ENCODE results near the gene ZFYVE1.
"Not testable (repeated sequence)": the region's sequence is repeated elsewhere in the genome, so short reads cannot be mapped to it uniquely, and the experiment has no call there.

The ZFYVE1 gene, protein sequence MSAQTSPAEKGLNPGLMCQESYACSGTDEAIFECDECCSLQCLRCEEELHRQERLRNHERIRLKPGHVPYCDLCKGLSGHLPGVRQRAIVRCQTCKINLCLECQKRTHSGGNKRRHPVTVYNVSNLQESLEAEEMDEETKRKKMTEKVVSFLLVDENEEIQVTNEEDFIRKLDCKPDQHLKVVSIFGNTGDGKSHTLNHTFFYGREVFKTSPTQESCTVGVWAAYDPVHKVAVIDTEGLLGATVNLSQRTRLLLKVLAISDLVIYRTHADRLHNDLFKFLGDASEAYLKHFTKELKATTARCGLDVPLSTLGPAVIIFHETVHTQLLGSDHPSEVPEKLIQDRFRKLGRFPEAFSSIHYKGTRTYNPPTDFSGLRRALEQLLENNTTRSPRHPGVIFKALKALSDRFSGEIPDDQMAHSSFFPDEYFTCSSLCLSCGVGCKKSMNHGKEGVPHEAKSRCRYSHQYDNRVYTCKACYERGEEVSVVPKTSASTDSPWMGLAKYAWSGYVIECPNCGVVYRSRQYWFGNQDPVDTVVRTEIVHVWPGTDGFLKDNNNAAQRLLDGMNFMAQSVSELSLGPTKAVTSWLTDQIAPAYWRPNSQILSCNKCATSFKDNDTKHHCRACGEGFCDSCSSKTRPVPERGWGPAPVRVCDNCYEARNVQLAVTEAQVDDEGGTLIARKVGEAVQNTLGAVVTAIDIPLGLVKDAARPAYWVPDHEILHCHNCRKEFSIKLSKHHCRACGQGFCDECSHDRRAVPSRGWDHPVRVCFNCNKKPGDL

DNA sequence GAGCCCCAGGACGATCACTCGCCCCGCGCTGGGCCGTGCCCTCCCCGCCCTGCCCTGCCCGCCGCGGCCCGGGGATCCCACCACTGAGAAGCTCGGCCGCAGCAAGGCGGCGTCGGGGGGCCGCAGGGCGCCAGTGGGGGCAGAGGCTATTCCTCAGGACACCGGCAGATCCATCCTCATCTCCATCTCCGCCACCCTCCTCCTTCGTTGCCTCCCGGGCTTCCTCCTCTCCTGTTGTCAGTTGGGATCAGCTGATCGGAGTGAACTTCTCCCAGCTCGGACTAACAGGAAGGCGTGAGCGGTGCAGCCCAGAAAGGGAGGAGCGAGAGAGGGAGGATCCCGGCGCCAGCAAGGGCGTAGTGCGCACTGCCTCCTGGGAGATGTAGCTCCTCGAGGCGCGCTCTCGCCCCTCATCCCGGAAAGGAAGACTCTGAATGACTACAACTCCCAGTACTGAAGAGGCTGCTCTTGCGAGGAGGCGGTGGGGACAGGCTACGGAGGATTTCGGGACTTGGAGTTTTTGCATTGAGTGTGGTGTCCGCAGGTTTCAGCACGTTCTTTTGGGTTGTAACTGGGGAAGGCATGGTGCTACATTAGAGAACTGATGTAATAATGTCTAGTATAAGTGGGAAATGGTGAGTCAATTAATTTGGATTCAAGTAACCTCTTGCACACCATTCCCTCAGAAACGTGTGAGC is at the start of gene ZFYVE1:
Gene ZFYVE1 (minus strand): TSS at position 262 of the 698 bp plus-strand sequence. CDS start 2,598 bp downstream, outside the sequence.
- peak; percentile 93 to 95 for DNase-seq (ENCODE audit: low read depth in 2 of 2)

DNA sequence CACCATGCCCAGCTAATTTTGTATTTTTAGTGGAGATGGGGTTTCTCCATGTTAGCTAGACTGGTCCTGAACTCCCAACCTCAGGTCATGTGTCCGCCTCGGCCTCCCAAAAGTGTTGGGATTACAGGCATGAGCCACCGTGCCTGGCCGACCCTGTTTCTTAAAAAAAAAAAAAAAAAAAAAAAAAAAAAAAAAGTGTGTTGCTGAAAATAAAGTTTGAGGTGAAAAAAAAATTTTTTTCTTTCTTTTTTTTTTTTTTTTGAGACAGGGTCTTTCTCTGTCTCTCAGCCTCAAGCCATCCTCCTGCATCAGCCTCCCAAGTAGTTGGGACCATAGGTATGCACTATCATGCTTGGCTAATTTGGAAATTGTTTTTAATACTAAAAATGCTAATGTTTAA is 42.7 kb upstream of the ZFYVE1 start:
- no peak for DNase-seq (ENCODE audit: low read depth in 2 of 2)

DNA sequence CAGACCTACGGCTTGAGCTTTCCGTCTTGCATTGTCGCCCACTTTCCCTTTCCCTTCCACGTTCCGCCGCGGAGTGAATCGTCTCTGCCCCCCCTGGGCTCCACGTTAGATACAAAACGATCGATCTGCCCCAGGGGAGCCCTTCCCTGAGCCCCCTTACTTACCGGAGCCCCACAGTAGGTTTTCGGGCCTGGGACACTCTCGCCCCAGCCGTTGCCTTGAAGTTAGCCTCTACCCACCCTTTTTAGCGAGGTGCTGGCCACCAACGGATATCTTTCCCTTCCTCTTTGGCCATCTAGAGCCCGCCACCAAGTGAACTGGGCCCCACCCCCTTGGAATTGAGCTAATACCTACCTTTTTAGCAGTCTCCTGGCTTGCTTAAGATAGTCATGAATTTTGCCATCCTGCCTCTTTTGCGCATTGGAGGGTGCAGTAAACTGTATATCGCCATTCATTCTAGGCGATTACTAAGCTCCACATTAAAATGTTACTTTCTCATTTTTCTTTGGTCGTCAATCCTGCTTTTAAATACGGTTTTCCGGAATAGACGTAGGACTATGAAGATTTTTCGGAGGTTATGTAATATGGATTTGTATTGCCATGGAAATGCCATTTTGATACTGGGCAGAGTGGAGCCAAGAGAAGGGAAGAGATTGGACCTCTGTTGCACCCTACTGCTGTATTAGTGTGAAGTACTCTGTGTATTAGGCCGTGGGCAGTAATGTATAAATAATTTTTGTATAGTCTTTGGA is 32.2 kb upstream of the ZFYVE1 start:
- DNase-seq (ENCODE audit: low read depth in 2 of 2): no peak

DNA sequence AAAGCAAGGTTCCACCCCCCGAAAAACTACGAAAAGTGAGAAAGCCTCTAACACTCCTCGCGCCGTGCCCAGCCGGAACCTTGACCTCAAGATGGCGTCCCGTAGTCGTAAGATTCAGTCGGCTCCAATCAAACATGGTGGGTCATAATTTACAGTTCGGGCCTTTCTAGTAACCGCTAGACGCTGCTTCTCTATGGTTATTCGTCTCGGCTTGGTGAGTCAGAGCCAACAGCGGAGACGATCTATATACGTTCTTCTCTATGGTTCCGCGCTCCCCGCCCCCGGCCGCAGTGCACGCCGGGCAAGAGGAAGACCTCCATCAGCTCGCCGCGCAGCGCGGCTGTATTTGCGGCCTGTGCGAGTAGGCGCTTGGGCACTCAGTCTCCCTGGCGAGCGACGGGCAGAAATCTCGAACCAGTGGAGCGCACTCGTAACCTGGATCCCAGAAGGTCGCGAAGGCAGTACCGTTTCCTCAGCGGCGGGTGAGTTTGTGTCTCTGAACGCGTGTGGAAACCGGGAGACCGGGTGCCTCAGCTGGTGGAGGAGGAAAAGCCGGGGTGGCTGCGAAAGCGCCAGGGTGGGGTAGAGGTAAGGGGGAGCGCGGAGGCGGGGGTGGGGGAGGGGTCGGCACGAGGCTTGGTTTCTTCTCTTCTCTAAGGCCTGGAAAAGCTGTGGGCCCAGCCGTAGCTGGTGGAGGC is 31.5 kb upstream of the ZFYVE1 start, which contains the start of gene RBM25:
Gene RBM25 (plus strand): TSS at position 311 of the 698 bp plus-strand sequence. CDS start 13,108 bp downstream, outside the sequence.
- peak; percentile 99 for DNase-seq (ENCODE audit: low read depth in 2 of 2)

DNA sequence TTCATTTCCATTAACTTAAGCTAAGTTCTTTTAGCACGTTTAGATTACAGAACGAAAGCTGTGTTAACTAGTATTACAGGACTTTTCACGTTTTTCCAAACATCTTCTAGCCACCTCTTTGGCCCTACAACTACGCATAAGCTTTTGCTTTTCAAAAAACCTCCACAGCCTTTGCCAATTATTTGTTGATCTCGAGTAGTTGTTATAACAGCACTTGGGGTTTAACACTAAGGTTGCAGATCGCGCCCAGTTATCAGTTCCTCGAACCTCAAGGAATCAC is 31.0 kb upstream of the ZFYVE1 start:
- no peak for DNase-seq (ENCODE audit: low read depth in 2 of 2)

DNA sequence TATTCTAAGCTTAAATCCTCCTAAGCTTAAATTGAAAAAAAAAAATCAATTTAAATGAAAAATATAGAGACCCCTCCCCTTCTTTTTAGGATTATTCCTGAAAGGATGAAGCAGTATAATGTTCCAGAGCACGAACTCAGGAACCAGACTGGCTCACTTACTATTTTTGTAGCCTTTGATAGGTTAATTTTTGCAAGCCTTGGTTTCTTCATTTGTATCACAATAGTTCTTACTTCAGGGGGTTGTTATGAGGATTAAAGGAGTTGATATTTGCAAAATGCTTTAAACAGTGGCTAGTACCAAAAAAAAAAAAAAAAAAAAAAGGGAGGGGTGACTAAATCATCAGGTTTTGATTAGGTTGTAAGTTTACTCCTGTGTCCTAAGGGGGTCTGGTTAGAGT is 28.3 kb upstream of the ZFYVE1 start:
- no peak for DNase-seq (ENCODE audit: low read depth in 2 of 2)

DNA sequence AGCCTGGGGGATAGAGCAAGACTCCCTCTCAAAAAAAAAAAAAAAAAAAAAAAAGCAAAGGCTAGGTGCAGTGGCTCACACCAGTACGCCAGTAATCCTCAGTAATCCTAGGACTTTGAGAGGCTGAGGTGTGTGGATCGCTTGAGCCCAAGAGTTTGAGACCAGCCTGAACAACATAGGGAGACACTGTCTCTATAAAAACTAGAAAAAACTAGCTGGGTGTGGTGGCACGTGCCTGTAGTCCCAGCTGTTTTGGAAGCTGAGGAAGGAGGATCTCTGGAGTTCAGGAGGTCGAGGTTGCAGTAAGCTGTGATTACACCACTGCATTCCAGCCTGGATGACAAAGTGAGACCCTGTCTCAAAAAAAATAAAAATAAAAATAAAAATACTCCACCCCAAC is 22.5 kb upstream of the ZFYVE1 start:
- no peak for DNase-seq (ENCODE audit: low read depth in 2 of 2)

DNA sequence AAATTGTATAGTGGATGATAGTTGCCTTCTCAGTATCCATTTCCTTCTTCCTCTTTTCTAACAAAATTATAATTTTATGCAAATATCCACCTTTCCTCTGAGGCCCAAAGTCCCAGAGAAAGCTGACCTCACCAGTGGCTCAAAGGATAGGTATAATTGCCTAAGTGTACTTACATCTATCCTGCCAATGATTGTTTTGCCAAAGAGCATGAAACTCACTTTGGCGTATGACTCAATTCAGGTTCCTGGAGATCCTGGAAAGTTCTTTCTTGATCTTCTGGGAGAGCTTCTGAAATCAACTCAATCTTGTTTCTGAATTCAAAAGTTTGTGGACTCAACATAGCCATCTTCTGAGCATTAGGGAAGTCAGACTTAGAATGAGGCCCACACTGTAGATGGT is 20.9 kb upstream of the ZFYVE1 start:
- DNase-seq (ENCODE audit: low read depth in 2 of 2): no peak

DNA sequence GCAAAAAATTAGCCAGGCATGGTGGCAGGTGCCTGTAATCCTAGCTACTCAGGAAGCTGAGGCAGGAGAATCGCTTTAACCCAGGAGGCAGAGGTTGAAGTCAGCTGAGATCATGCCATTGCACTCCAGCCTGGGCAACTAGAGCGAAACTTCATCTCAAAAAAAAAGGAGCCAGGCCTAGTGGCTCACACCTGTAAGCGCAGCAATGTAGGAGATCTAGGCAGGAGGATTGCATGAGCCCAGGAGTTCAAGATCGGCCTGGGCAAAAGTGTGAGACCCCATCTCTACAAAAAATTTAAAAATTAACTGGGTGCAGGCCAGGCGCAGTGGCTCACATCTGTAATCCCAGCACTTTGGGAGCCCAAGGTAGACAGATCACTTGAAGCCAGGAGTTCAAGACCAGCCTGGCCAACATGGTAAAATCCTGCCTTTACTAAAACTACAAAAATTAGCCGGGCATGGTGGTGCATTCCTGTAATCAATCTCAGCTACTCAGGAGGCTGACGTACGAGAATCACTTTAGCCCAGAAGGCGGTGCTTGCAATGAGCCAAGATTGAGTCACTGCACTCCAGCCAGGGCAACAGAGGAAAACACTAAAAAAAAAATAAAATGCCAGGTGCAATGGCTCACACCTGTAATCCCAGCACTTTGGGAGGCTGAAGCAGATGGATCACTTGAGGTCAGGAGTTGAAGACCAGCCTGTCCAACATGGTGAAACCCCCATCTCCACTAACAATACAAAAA is 10.0 kb upstream of the ZFYVE1 start:
- not testable (repeated sequence) for DNase-seq (ENCODE audit: low read depth in 2 of 2)

DNA sequence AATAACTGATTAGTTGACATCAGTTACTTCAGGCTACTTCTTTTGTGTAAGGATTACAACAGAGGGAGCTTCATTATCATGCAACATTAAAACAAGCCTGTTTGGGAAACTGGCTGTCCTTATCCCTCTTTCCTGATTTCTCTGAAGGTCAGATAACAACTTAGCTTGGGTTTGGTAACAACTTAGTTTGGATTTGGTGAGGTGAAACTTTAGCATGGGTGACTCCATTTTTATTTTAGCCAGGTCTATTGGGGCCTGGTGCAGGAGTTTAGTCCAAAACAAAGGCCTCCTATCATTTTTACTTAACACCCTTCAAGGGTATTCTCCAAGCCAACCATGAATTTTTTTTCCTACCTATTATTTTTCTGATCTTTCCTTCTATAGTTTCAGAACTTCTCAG is 1.1 kb upstream of the ZFYVE1 start:
- no peak for DNase-seq (ENCODE audit: low read depth in 2 of 2)

DNA sequence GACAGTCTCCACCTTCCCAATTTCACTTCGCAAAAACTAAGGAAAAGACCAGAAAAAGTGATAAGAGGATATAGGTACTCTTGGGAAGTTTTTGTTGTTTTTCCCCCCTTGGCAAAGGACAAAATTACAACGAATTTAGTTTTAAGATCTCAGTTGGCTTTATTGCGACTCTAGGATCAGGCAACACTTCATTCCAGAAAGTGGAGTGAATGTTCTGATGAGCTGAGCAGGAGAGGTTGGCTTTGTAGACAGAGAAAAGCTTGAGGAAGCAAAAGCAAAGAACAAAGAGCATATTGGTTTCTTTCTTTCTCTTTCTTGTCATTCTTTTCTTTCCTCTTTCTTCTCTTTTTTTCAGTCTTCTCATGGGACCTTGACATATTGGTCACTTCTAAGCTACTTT is 640 bp upstream of the ZFYVE1 start:
- no peak for DNase-seq (ENCODE audit: low read depth in 2 of 2)

DNA sequence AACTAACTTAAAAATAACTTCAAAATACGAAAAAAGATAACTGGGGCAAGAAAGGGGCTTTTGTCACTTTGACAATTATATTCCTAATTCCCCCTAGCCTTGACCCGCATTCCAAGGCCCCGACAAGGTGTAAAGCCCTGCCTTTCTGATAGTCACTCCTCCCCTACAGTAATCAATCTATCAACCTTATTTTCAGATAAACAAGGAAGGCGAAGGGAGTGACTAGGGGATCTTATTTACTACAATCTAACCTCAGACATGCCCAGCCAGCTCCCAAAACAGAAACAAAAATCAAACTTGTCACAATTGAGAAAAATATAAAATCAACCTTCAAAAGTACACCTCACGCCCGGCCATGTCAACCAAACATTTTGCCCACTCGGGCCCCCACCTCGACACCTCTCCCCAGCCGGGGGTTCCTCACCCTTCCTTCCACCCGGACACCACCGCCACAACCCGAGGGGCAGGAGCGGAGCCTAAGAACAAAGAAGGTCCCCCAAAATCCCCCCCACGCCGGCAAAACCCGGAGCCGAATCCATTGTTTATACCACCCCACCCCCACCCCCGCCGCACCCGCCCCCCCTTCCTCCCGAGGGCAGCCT is 562 bp downstream of the ZFYVE1 start:
- no peak for DNase-seq (ENCODE audit: low read depth in 2 of 2)

DNA sequence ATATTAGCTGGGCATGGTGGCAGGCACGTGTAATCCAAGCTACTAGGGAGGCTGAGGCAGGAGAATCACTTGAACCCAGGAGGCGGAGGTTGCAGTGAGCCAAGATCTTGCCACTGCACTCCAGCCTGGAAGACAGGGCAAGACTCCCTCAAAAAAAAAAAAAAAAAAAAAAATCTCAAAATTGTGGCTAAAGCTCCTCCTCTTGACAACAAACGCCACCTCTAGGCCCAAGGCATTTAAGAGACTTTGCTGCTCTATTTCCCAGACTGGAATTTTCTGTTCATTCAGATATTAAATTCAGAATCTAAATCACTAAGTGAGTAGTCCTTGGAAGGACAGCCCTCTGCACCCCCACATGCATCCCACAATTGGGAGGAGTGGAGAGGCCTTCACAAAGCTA is 1.4 kb downstream of the ZFYVE1 start:
- DNase-seq (ENCODE audit: low read depth in 2 of 2): no peak

DNA sequence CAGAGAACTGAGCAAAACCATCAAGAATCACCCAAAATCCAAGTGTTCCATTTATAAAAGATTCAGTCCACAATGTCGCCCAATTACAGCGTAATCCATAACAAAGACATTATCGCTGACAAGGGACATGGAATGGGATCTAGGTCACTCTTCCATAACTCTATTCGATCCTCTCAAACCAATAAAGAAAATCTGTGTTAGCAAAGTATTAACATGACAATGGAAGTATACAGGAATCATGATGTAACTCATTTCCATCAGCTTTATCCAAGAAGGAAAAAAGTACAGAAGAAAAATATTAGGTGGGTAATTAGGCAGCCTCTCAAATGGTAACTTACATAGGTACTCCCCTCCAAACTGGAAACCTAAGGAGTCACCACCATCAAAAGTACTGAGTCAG is 4.9 kb downstream of the ZFYVE1 start:
- DNase-seq (ENCODE audit: low read depth in 2 of 2): no peak

DNA sequence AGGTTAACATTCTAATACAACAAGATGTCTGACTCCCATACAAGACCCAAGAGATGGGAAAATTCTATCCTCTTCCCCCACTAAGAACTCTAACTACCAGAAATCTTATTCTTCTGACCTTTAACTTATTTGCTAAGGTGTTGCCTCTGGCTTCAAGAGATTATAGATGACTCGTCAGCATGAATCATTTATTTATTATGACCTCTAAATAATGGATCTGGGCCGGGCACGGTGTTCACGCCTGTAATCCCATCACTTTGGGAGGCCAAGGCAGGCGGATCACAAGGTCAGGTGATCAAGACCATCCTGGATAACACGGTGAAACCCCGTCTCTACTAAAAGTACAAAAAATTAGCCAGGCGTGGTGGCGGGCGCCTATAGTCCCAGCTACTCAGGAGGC is 10.9 kb downstream of the ZFYVE1 start:
- DNase-seq (ENCODE audit: low read depth in 2 of 2): not testable (repeated sequence)

DNA sequence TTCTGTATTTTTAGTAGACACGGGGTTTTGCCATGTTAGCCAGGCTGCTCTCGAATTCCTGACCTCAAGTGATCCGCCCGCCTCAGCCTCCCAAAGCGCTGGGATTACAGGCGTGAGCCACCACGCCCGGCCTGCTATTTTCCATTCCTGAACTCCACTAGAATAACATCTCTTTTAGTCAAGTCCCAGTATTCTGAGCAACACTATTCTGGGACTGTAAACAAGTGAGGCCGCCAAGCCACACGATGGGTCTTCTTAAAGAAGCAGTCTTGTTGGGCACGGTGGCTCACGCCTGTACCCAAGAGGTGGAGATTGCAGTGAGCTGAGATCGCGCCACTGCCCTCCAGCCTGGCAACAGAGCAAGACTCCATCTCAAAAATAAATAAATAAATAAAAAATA is 11.4 kb downstream of the ZFYVE1 start:
- not testable (repeated sequence) for DNase-seq (ENCODE audit: low read depth in 2 of 2)

DNA sequence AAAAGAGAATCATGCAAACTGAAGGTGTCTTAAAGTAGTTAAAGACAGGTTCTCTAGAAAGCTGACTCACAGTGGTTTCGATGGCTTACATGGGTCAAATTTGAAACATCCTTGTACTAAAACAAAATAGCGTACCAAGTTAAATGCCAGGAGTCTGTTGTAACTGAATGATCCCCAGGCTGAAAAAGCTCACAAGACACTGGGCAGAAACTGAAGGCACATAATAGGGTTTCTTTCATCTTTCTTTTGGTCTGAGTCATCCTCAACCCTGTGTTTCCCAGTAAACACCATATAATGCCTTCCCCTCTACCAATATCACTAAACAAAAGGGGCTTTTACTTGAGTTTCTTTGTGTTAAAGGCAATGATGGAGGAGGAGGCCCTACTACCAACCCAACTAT is 12.8 kb downstream of the ZFYVE1 start:
- no peak for DNase-seq (ENCODE audit: low read depth in 2 of 2)

DNA sequence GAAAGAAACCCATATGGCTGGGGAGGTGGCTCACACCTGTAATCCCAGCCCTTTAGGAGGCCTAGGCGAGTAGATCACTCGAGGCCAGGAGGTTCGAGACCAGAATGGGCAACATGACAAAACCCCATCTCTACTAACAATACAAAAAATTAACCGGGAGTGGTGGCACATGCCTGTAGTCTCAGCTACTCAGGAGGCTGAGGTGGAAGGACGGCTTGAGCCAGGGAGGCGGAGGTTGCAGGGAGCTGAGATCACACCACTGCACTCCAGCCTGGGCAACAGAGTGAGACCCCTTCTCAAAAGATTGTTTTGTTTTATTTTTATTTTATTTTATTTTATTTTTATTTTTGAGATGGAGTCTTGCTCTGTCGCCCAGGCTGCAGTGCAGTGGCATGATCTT is 15.7 kb downstream of the ZFYVE1 start:
- DNase-seq (ENCODE audit: low read depth in 2 of 2): not testable (repeated sequence)

DNA sequence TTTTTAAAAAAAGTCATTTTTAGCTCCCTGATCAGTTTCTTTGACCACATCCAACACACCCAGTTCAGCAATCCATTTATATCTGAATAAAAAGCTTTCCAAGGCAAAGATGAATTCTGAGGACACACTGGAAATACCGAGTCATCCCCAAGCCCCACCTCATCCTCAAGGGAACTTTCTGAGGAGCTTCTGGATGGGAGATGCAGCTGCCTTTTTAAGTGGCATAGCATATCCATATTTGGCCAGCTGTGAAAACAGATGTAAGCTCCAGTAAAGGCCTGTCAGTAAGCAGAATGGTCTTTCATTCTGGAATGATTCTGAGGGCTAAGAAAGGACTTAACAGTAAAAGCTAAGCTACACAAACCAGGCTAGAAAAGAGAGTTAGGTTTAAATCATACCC is 18.4 kb downstream of the ZFYVE1 start:
- peak; percentile 44 to 45 for DNase-seq (ENCODE audit: low read depth in 2 of 2)

DNA sequence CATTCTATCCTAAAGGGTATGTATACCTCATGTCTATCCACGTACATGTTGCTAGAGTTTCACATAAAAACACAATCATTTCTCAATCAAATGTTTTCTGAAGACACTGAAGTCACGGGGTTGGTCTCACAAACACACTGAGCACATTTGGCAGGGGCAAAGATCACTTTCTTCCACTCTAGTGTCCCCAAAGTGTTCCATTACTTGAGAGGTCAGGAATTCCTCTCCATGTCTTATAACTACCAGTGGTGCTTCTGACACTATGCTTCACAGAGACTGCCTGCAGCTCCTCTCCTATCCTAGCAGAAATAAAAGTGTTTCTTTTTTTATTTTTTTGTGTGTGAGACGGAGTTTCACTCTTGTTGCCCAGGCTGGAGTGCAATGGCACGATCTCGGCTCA is 19.1 kb downstream of the ZFYVE1 start:
- DNase-seq (ENCODE audit: low read depth in 2 of 2): no peak

Data from fibroblast of skin of left biceps (primary cell).